ENCODE results near the gene SIRPB2. TPM values are rescaled to one million over a fixed set of nuclear protein-coding genes. Genes with fewer than 3 reads are reported as not detected.

The SIRPB2 gene
- polyA plus RNA-seq (2013, experiment 1 of 2): 0.44 TPM
- 0.25 TPM for polyA plus RNA-seq (2013, experiment 2 of 2)

- Histone ChIP-seq H3K4me1 (ENCODE audit: control insufficient read depth, insufficient read depth, low read length, poor library complexity, severe bottlenecking) (no peaks in the 10 kb centered on the region), H3K36me3 (ENCODE audit: control insufficient read depth, insufficient read depth, low read length) (no peaks in the 10 kb centered on the region), H3K9me3 (ENCODE audit: control insufficient read depth, low read length) (no peaks in the 10 kb centered on the region), H3K4me3 (ENCODE audit: extremely low read depth, insufficient read depth, low read length, poor library complexity, severe bottlenecking) (no peak within 1 kb of the TSS), H3K27ac (ENCODE audit: low read depth, low read length, severe bottlenecking) (no peak within 1 kb of the TSS)
- WGBS, 2 experiments (ENCODE audit: insufficient coverage in 2 of 2): 87 to 90% methylated on average over 6 to 8 of the region's 11 CpGs
These were observed at the start of gene SIRPB2 for GRCh38 chr20:1491281-1491840. TSS of gene SIRPB2 (minus strand) at chr20:1491420. CDS start at chr20:1491359, 61 bp downstream.

DNA sequence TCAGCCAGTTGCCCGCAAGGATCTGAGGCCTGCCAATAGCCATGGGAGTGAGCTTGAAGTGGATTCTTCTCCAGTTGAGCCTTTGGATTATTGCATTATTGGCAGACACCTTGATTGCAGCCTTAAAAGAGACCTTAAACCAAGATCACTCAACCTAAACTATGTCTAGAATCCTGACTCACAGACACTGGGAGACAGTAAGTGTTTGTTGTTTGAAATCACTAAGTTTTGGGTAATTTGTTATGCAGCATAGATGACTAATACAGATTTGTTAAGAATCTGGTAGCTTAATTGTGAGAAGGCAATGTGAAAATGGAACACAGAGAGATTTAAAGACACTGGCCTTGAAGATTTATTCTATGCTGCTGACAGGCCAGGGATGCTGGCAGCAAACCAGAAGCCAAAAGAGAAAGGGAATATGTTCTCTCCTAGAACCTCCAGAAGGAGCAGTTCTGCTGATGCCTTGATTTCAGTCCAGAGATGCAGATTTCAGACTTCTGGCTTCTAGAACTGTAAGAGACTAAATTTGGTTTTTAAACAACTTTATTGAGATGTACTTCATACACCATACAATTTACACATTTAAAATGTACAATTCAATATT lies 48.7 kb upstream of the SIRPB2 start:
- no peaks in the 10 kb centered on the region for H3K4me1 ChIP-seq (ENCODE audit: control insufficient read depth, insufficient read depth, low read length, poor library complexity, severe bottlenecking)
- no peak overlapping the region for H3K4me3 ChIP-seq (ENCODE audit: extremely low read depth, insufficient read depth, low read length, poor library complexity, severe bottlenecking)
- WGBS, 2 experiments (ENCODE audit: insufficient coverage in 2 of 2): 78 to 91% methylated on average over 1 of the region's 1 CpG
- no peaks in the 10 kb centered on the region for H3K9me3 ChIP-seq (ENCODE audit: control insufficient read depth, low read length)
- no peaks in the 10 kb centered on the region for H3K36me3 ChIP-seq (ENCODE audit: control insufficient read depth, insufficient read depth, low read length)
- no peak overlapping the region for H3K27ac ChIP-seq (ENCODE audit: low read depth, low read length, severe bottlenecking)

- no peaks in the 10 kb centered on the region for H3K36me3 ChIP-seq (ENCODE audit: control insufficient read depth, insufficient read depth, low read length)
- no peak overlapping the region for H3K27ac ChIP-seq (ENCODE audit: low read depth, low read length, severe bottlenecking)
- H3K4me3 ChIP-seq (ENCODE audit: extremely low read depth, insufficient read depth, low read length, poor library complexity, severe bottlenecking): no peak overlapping the region
- H3K4me1 ChIP-seq (ENCODE audit: control insufficient read depth, insufficient read depth, low read length, poor library complexity, severe bottlenecking): no peaks in the 10 kb centered on the region
- no peaks in the 10 kb centered on the region for H3K9me3 ChIP-seq (ENCODE audit: control insufficient read depth, low read length)
These were observed 47.4 kb upstream of the SIRPB2 start for GRCh38 chr20:1538655-1539054.

- WGBS, 2 experiments (ENCODE audit: insufficient coverage in 2 of 2): 60 to 67% methylated on average over 4 of the region's 4 CpGs
- H3K36me3 ChIP-seq (ENCODE audit: control insufficient read depth, insufficient read depth, low read length): no peaks in the 10 kb centered on the region
- no peaks in the 10 kb centered on the region for H3K4me1 ChIP-seq (ENCODE audit: control insufficient read depth, insufficient read depth, low read length, poor library complexity, severe bottlenecking)
- no peak overlapping the region for H3K4me3 ChIP-seq (ENCODE audit: extremely low read depth, insufficient read depth, low read length, poor library complexity, severe bottlenecking)
- no peak overlapping the region for H3K27ac ChIP-seq (ENCODE audit: low read depth, low read length, severe bottlenecking)
- no peaks in the 10 kb centered on the region for H3K9me3 ChIP-seq (ENCODE audit: control insufficient read depth, low read length)
These were observed 46.5 kb upstream of the SIRPB2 start for GRCh38 chr20:1537731-1538058.

DNA sequence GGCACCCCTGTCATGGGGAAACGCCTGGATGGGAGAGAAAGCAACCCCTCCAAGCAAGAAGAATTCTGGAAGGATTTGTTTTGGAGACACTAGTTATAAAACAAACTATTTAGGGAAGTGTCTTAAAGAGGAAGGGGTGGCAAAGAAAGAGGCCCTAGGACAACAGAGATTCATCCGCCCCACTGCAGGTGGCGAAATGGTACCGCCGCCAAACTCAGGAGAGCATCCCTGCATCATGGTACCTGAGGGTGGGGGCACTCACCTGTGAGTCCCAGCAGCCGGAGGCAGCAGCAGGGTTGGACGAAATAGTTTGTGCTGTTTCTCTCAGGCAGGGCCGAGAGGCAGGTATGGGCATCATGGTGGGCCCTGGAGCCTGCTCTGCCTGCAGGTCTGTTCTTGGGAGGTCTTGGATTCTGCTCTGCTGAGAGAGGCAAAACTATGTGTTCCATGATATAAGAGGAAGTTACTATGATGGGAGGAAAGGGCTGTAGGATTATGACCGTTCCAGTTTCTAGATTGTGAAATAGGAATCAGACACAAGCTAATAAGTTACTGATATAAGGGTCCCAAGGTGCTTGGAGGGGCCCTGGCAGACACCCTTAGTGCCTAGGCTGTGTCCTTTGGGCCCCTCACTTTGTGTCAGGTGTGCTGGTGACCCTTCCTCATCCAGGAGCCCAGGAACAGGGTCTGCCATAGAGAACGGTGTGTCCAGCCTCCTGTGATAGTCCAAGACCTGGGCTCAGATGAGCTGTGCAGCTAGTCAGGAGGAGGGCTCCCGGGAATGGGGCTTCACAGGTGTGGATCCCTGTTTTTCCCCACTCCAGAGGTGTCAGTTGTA lies 45.9 kb upstream of the SIRPB2 start:
- 87 to 90% methylated on average over 9 to 10 of the region's 11 CpGs for WGBS, 2 experiments (ENCODE audit: insufficient coverage in 2 of 2)
- Histone ChIP-seq H3K4me3 (ENCODE audit: extremely low read depth, insufficient read depth, low read length, poor library complexity, severe bottlenecking) (no peak overlapping the region), H3K27ac (ENCODE audit: low read depth, low read length, severe bottlenecking) (no peak overlapping the region), H3K4me1 (ENCODE audit: control insufficient read depth, insufficient read depth, low read length, poor library complexity, severe bottlenecking) (no peaks in the 10 kb centered on the region), H3K36me3 (ENCODE audit: control insufficient read depth, insufficient read depth, low read length) (no peaks in the 10 kb centered on the region), H3K9me3 (ENCODE audit: control insufficient read depth, low read length) (no peaks in the 10 kb centered on the region)

DNA sequence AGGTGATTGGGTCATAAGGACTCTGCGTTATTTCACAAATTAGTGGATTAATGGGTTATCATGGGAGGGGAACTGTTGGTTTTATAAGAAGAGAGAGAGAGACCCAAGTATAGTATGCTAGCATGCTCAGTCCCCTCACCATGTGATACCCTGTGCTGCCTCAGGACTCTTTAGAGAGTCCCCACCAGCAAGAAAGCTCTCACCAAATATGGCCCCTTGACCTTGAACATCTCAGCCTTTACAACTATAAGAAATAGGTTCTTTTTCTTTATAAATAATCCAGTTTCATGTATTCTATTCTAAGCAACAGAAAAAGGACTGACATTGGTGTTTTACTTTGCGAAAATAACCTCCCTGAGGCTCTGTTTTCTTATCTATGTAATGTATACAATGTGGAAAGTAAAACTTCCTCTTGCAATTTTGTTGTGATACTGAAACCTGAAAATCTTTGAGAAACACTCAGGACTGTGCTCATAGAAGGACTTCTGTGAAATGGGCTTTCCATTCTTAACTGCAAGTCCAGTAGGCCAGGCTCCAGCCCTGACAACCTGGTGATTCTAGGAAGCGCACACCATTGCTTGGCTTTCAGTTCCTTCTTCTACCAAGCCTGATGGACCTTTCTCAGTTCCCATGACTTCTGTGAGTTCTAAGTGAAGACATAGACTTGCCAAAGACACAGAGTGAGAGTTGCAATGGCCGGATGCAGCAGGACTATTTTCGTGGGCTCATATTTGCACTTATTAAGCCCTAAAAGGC lies 44.4 kb upstream of the SIRPB2 start:
- Histone ChIP-seq H3K27ac (ENCODE audit: low read depth, low read length, severe bottlenecking) (no peak overlapping the region), H3K9me3 (ENCODE audit: control insufficient read depth, low read length) (no peaks in the 10 kb centered on the region), H3K36me3 (ENCODE audit: control insufficient read depth, insufficient read depth, low read length) (no peaks in the 10 kb centered on the region), H3K4me1 (ENCODE audit: control insufficient read depth, insufficient read depth, low read length, poor library complexity, severe bottlenecking) (no peaks in the 10 kb centered on the region), H3K4me3 (ENCODE audit: extremely low read depth, insufficient read depth, low read length, poor library complexity, severe bottlenecking) (no peak overlapping the region)
- WGBS, 2 experiments (ENCODE audit: insufficient coverage in 2 of 2): 93 to 94% methylated on average over 2 to 3 of the region's 5 CpGs

DNA sequence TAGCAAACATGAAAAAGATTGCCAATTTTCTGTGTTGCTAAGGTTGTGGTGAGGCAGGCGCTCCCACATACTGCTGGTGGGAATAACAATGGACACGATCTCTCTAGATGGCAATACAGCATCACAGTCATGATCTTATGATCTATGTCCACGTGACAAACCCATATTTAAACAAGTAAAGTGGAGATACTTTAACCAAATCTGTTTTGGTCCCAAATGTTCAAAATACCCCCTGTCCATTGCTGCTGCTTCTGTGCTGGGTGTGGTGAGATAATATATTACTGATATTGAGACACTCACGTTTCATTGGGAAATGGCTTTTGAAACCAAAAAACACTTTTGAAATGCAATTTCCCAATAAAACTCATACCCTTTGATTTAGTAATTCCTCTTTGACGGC lies 43.3 kb upstream of the SIRPB2 start:
- H3K4me1 ChIP-seq (ENCODE audit: control insufficient read depth, insufficient read depth, low read length, poor library complexity, severe bottlenecking): no peaks in the 10 kb centered on the region
- WGBS, 2 experiments (ENCODE audit: insufficient coverage in 2 of 2): 80% methylated on average over 2 of the region's 5 CpGs; no CpG with 5 or more reads in 1 of the 2 experiments
- no peak overlapping the region for H3K4me3 ChIP-seq (ENCODE audit: extremely low read depth, insufficient read depth, low read length, poor library complexity, severe bottlenecking)
- no peaks in the 10 kb centered on the region for H3K36me3 ChIP-seq (ENCODE audit: control insufficient read depth, insufficient read depth, low read length)
- no peaks in the 10 kb centered on the region for H3K9me3 ChIP-seq (ENCODE audit: control insufficient read depth, low read length)
- H3K27ac ChIP-seq (ENCODE audit: low read depth, low read length, severe bottlenecking): no peak overlapping the region

DNA sequence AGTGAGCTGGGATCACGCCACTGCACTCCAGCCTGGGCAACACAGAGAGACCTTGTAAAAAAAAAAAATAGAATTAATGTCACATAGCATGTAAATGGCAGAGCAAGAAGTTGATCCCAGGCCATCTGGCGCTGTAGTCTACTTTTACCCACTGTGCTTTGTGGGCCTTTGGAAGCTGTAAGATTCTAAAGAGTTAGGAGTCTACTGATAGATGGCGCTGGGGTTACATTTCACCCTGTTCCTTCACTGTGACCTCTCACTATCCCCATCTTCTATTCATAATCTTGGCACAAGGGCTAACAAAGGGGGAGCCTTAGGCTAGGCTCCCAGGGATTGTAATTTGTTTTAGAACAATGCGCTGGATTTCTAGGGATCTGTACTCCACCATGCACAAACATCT lies 41.8 kb upstream of the SIRPB2 start:
- H3K27ac ChIP-seq (ENCODE audit: low read depth, low read length, severe bottlenecking): no peak overlapping the region
- H3K9me3 ChIP-seq (ENCODE audit: control insufficient read depth, low read length): no peaks in the 10 kb centered on the region
- no peaks in the 10 kb centered on the region for H3K36me3 ChIP-seq (ENCODE audit: control insufficient read depth, insufficient read depth, low read length)
- H3K4me3 ChIP-seq (ENCODE audit: extremely low read depth, insufficient read depth, low read length, poor library complexity, severe bottlenecking): no peak overlapping the region
- H3K4me1 ChIP-seq (ENCODE audit: control insufficient read depth, insufficient read depth, low read length, poor library complexity, severe bottlenecking): no peaks in the 10 kb centered on the region
- 80 to 90% methylated on average over 2 to 3 of the region's 4 CpGs for WGBS, 2 experiments (ENCODE audit: insufficient coverage in 2 of 2)

DNA sequence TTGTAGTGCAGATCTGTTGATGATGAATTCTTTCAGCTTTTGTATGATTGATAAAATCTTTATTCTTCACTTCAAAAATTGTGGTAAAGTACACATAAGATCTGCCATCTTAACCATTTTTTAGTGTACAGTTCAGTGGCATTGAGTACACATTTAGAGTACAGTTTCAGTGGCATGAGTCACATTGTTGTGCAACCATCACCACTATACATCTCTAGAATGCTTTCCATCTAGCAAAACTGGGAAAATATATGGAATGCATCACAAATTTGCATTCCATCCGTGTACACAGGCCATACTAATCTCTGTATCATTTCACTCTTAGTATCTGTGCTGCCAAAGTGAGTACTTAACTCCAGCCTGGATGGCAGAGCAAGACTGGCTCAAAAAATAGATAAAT lies 37.6 kb upstream of the SIRPB2 start:
- no peaks in the 10 kb centered on the region for H3K36me3 ChIP-seq (ENCODE audit: control insufficient read depth, insufficient read depth, low read length)
- no peak overlapping the region for H3K27ac ChIP-seq (ENCODE audit: low read depth, low read length, severe bottlenecking)
- H3K9me3 ChIP-seq (ENCODE audit: control insufficient read depth, low read length): no peaks in the 10 kb centered on the region
- no peak overlapping the region for H3K4me3 ChIP-seq (ENCODE audit: extremely low read depth, insufficient read depth, low read length, poor library complexity, severe bottlenecking)
- 67% methylated on average over 1 of the region's 1 CpG; no CpG with 5 or more reads in 1 of the 2 experiments for WGBS, 2 experiments (ENCODE audit: insufficient coverage in 2 of 2)
- no peaks in the 10 kb centered on the region for H3K4me1 ChIP-seq (ENCODE audit: control insufficient read depth, insufficient read depth, low read length, poor library complexity, severe bottlenecking)

DNA sequence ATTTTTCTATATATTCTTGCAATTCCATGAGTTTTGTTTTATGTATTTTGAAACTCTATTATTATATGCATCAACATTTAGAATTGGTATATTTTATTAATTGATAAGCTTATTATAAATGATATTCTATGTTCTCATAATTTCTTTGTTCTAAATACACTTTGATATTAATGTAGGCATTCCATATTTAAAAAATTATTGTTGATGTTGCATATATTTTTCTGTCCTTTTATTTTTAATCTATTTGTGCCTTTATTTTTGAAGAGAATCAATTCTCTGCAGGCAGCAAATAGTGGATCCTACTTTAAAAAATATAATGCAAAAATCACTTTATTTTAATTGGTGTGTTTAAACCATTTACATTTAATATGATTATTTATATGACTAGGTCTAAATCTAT lies 36.7 kb upstream of the SIRPB2 start:
- no peaks in the 10 kb centered on the region for H3K9me3 ChIP-seq (ENCODE audit: control insufficient read depth, low read length)
- no peaks in the 10 kb centered on the region for H3K4me1 ChIP-seq (ENCODE audit: control insufficient read depth, insufficient read depth, low read length, poor library complexity, severe bottlenecking)

More for the DNA sequence above, 36.7 kb upstream of the SIRPB2 start:
- no peaks in the 10 kb centered on the region for H3K36me3 ChIP-seq (ENCODE audit: control insufficient read depth, insufficient read depth, low read length)
- no peak overlapping the region for H3K4me3 ChIP-seq (ENCODE audit: extremely low read depth, insufficient read depth, low read length, poor library complexity, severe bottlenecking)
- no peak overlapping the region for H3K27ac ChIP-seq (ENCODE audit: low read depth, low read length, severe bottlenecking)
